Measurements from ENCODE around the gene PTCD2.

Gene PTCD2

GRCh38 chr5:72347801-72348308 is 27.7 kb downstream of the PTCD2 start:
- no peak for DNase-seq (ENCODE audit: low spot score)

GRCh38 chr5:72351376-72351775 is 31.2 kb downstream of the PTCD2 start:
- no peak for DNase-seq (ENCODE audit: low spot score)

GRCh38 chr5:72352616-72353015 is 32.4 kb downstream of the PTCD2 start:
- no peak for DNase-seq (ENCODE audit: low spot score)

GRCh38 chr5:72353046-72353445 is 32.9 kb downstream of the PTCD2 start:
- no peak for DNase-seq (ENCODE audit: low spot score)

- DNase-seq (ENCODE audit: low spot score): no peak
Measured at GRCh38 chr5:72355706-72356299, 35.6 kb downstream of the PTCD2 start.

- no peak for DNase-seq (ENCODE audit: low spot score)
Measured at GRCh38 chr5:72356361-72356760, 36.2 kb downstream of the PTCD2 start.

GRCh38 chr5:72358925-72359324 is 38.8 kb downstream of the PTCD2 start:
- DNase-seq (ENCODE audit: low spot score): no peak

GRCh38 chr5:72359886-72360285 is 39.7 kb downstream of the PTCD2 start:
- no peak for DNase-seq (ENCODE audit: low spot score)

- no peak for DNase-seq (ENCODE audit: low spot score)
Measured at GRCh38 chr5:72363166-72363802, 43.1 kb downstream of the PTCD2 start.

GRCh38 chr5:72364171-72364570 is 44.0 kb downstream of the PTCD2 start:
- no peak for DNase-seq (ENCODE audit: low spot score)

GRCh38 chr5:72364951-72365350 is 44.8 kb downstream of the PTCD2 start:
- DNase-seq (ENCODE audit: low spot score): no peak

GRCh38 chr5:72366324-72366976 is 46.3 kb downstream of the PTCD2 start:
- DNase-seq (ENCODE audit: low spot score): no peak

GRCh38 chr5:72368271-72368670 is 48.1 kb downstream of the PTCD2 start:
- no peak for DNase-seq (ENCODE audit: low spot score)

- DNase-seq (ENCODE audit: low spot score): no peak
Measured at GRCh38 chr5:72369301-72369700, 49.1 kb downstream of the PTCD2 start.

- DNase-seq (ENCODE audit: low spot score): no peak
Measured at GRCh38 chr5:72369711-72370110, 49.5 kb downstream of the PTCD2 start.

GRCh38 chr5:72372331-72372730 is 52.2 kb downstream of the PTCD2 start:
- no peak for DNase-seq (ENCODE audit: low spot score)

GRCh38 chr5:72372923-72373322 is 52.8 kb downstream of the PTCD2 start:
- no peak for DNase-seq (ENCODE audit: low spot score)

- DNase-seq (ENCODE audit: low spot score): no peak
Measured at GRCh38 chr5:72374844-72375243, 54.7 kb downstream of the PTCD2 start.

GRCh38 chr5:72376381-72376780 is 56.2 kb downstream of the PTCD2 start:
- no peak for DNase-seq (ENCODE audit: low spot score)

- peak; percentile 75 for DNase-seq (ENCODE audit: low spot score)
Measured at GRCh38 chr5:72377910-72378638, 57.9 kb downstream of the PTCD2 start.

GRCh38 chr5:72378639-72379289 is 58.6 kb downstream of the PTCD2 start:
- no peak for DNase-seq (ENCODE audit: low spot score)

GRCh38 chr5:72379936-72380335 is 59.8 kb downstream of the PTCD2 start:
- no peak for DNase-seq (ENCODE audit: low spot score)

Measured in left forelimb (tissue), 1 donor.